ENCODE results near the gene LGI1.

LGI1 gene

GRCh38 chr10:93844979-93845626 lies 87.4 kb downstream of the LGI1 start:
- H3K36me3 Mint-ChIP-seq = no peaks in the 10 kb centered on the region
- H3K27ac Mint-ChIP-seq = no peak overlapping the region

More at GRCh38 chr10:93844979-93845626, 87.4 kb downstream of the LGI1 start:
- no peaks in the 10 kb centered on the region for H3K9me3 Mint-ChIP-seq
- DNase-seq (ENCODE audit: low spot score in 2 of 2) (no peak), ATAC-seq (no peak)
- H3K4me3 Mint-ChIP-seq = no peak overlapping the region
- H3K4me1 Mint-ChIP-seq = no peaks in the 10 kb centered on the region

All from stimulated activated effector memory CD8-positive, alpha-beta T cell treated with anti-CD3 and anti-CD28 coated beads, Interleukin-12 subunit alpha, Interleukin-12 subunit beta, amount 100 ng/mL, for 72 hours (primary cell).